Liver (tissue), 9 donors: ENCODE data around the gene WWC2. TPM values are rescaled to one million over a fixed set of nuclear protein-coding genes. Genes with fewer than 3 reads are reported as not detected.

ENCODE experiments used
- DNase-seq: peaks from one replicate; pipeline ENCODE4 v3.0.0-alpha.2; 2017; ENCODE audit warnings: low spot score
- H3K27ac ChIP-seq, 2 donors: one replicate each; pipeline ENCODE4 v1.7.0; 2013; ENCODE audit warnings: inconsistent platforms in 2 of 2, low read length in 2 of 2, control low read depth in 1 of 2, low read depth in 1 of 2, mild to moderate bottlenecking in 1 of 2
- H3K27me3 ChIP-seq, 4 donors: one replicate each; pipeline versions ENCODE4 v1.6.1 to v1.7.0; 2013; ENCODE audit warnings: low read length in 3 of 4, inconsistent platforms in 1 of 4, mild to moderate bottlenecking in 1 of 4, moderate library complexity in 1 of 4; ENCODE audit not compliant: control insufficient read depth in 4 of 4, insufficient read depth in 4 of 4
- H3K36me3 ChIP-seq, 4 donors: one replicate each; pipeline versions ENCODE4 v1.6.1 to v1.7.0; 2013; ENCODE audit warnings: low read length in 3 of 4, mild to moderate bottlenecking in 3 of 4, low read depth in 1 of 4, moderate library complexity in 1 of 4; ENCODE audit not compliant: control insufficient read depth in 4 of 4, insufficient read depth in 3 of 4
- H3K4me1 ChIP-seq, 4 donors: one replicate each; pipeline versions ENCODE4 v1.6.1 to v1.7.0; 2013; ENCODE audit warnings: low read length in 3 of 4, mild to moderate bottlenecking in 3 of 4, moderate library complexity in 1 of 4; ENCODE audit not compliant: control insufficient read depth in 4 of 4, insufficient read depth in 4 of 4
- H3K4me3 ChIP-seq, 3 donors: one replicate each; pipeline versions ENCODE4 v1.6.1 to v1.7.0; 2013; ENCODE audit warnings: low read length in 3 of 3, control low read depth in 1 of 3, low read depth in 1 of 3, mild to moderate bottlenecking in 1 of 3
- H3K9ac ChIP-seq, 2 donors: one replicate each; pipeline ENCODE4 v1.7.0; 2013; ENCODE audit warnings: low read length in 2 of 2, mild to moderate bottlenecking in 2 of 2, moderate library complexity in 2 of 2, control low read depth in 1 of 2, low read depth in 1 of 2
- H3K9me3 ChIP-seq, 4 donors: one replicate each; pipeline versions ENCODE4 v1.6.1 to v1.7.0; 2013; ENCODE audit warnings: low read length in 3 of 4; ENCODE audit not compliant: control insufficient read depth in 4 of 4
- CTCF ChIP-seq: fragments of 150-350 bp; IDR thresholded peaks from 2 replicates; pipeline ENCODE4 v1.5.1; 2017; ENCODE audit warnings: improper control_type of control experiment, low read depth, low read length; ENCODE audit not compliant: missing input control
- FOXA1 ChIP-seq: IDR thresholded peaks from 2 replicates; pipeline ENCODE4 v1.6.1; 2016; ENCODE audit warnings: antibody characterized with exemption
- FOXA2 ChIP-seq: IDR thresholded peaks from 2 replicates; pipeline ENCODE4 v1.6.1; 2016; ENCODE audit warnings: antibody characterized with exemption
- GABPA ChIP-seq, 2 donors: IDR thresholded peaks in 1 of 2; conservative IDR thresholded peaks in 1 of 2; 2 replicates each; pipeline ENCODE4 v1.6.1; 2016; ENCODE audit warnings: antibody characterized with exemption in 2 of 2, mild to moderate bottlenecking in 1 of 2, moderate library complexity in 1 of 2
- HNF4G ChIP-seq: IDR thresholded peaks from 2 replicates; pipeline ENCODE4 v1.6.1; 2016; ENCODE audit warnings: antibody characterized with exemption
- JUND ChIP-seq, 2 donors: IDR thresholded peaks; 2 replicates each; pipeline ENCODE4 v1.6.1; 2016; ENCODE audit warnings: antibody characterized with exemption in 2 of 2
- NR2F2 ChIP-seq: IDR thresholded peaks from 2 replicates; pipeline ENCODE4 v1.6.1; 2016; ENCODE audit warnings: antibody characterized with exemption
- RAD21 ChIP-seq, 2 donors: IDR thresholded peaks; 2 replicates each; pipeline ENCODE4 v1.6.1; 2016; ENCODE audit warnings: antibody characterized with exemption in 2 of 2, mild to moderate bottlenecking in 2 of 2
- REST ChIP-seq: IDR thresholded peaks from 2 replicates; pipeline ENCODE4 v1.6.1; 2016; ENCODE audit warnings: antibody characterized with exemption, mild to moderate bottlenecking
- RXRA ChIP-seq, 2 donors: IDR thresholded peaks; 2 replicates each; pipeline ENCODE4 v1.6.1; 2017 to 2018; ENCODE audit warnings: antibody characterized with exemption in 2 of 2, mild to moderate bottlenecking in 1 of 2
- TAF1 ChIP-seq: conservative IDR thresholded peaks from 2 replicates; pipeline ENCODE4 v1.6.1; 2016; ENCODE audit warnings: antibody characterized with exemption, mild to moderate bottlenecking
- YY1 ChIP-seq: IDR thresholded peaks from 2 replicates; pipeline ENCODE4 v1.6.1; 2016; ENCODE audit warnings: antibody characterized with exemption, mild to moderate bottlenecking
- WGBS: extraction: QIAGEN DNeasy Blood & Tissue Kit; methylation state at CpG from one replicate; pipeline ENCODE4 v1.1.7; 2013; 5-methylcytosine and 5-hydroxymethylcytosine counted together
- polyA plus RNA-seq, 2 donors: library from polyadenylated mRNA; stranded (reverse) in 1 of 2; unstranded in 1 of 2; fragments of 200-250 nt in 1 of 2; fragments of >200 nt in 1 of 2; fragmentation: Nextera tagmentation in 1 of 2; extraction: Ambion mirVana in 1 of 2; gene quantifications; one replicate each; pipeline versions ENCODE4 v1.2.1 to v1.2.3, GENCODE V29; 2013 to 2015
- total RNA-seq, 2 donors: library from RNA; depleted of rRNA; stranded (reverse); fragments of >200 nt; gene quantifications; one replicate each; pipeline ENCODE4 v1.2.3, GENCODE V29; 2014
- TF ChIP-seq, protein P1 (sequence below): IDR thresholded peaks from 2 replicates; pipeline ENCODE4 v1.6.1; 2016; ENCODE audit warnings: antibody characterized with exemption
- donor health status: healthy.
- donor health status: healthy.
- donor health status: healthy.
- donor health status: healthy.
- donor health status: healthy.

Gene WWC2
- total and polyA plus RNA-seq, 4 donors = 8.6 to 60.1 (median 13.3) TPM

GRCh38 chr4:183337833-183338232, 238.8 kb downstream of the WWC2 start:
- Histone ChIP-seq H3K36me3 (no peaks in the 10 kb centered on the region), H3K27ac (no peak overlapping the region), H3K9ac (no peak overlapping the region), H3K4me1 (no peaks in the 10 kb centered on the region), H3K9me3 (no peaks in the 10 kb centered on the region), H3K27me3 (no peaks in the 10 kb centered on the region), H3K4me3 (no peak overlapping the region)
- 88% methylated on average over 7 of the region's 7 CpGs for WGBS
- peak; percentile 22 for DNase-seq
- TF ChIP-seq GABPA (IDR thresholded peaks at IDR 0.05 in 1 of 2, conservative IDR thresholded peaks at IDR 0.05 in 1 of 2) = no peak

- TF ChIP-seq, protein P1, sequence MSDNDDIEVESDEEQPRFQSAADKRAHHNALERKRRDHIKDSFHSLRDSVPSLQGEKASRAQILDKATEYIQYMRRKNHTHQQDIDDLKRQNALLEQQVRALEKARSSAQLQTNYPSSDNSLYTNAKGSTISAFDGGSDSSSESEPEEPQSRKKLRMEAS = no peak
- TF ChIP-seq TAF1 = no peak
- TF ChIP-seq REST = no peak
- TF ChIP-seq NR2F2 = no peak
- no peak for TF ChIP-seq HNF4G
- no peak for TF ChIP-seq YY1
- no peak for TF ChIP-seq FOXA1
- TF ChIP-seq RAD21 (IDR thresholded peaks at IDR 0.05) = no peak
- TF ChIP-seq CTCF = no peak
- TF ChIP-seq JUND (IDR thresholded peaks at IDR 0.05) = no peak
- no peak for TF ChIP-seq FOXA2
- no peak for TF ChIP-seq RXRA (IDR thresholded peaks at IDR 0.05)
- no peak overlapping the region for H3K4me3 ChIP-seq
- H3K9ac ChIP-seq = no peak overlapping the region
- no peak overlapping the region for H3K27ac ChIP-seq
- no peaks in the 10 kb centered on the region for H3K36me3 ChIP-seq
- 30% methylated on average over 40 of the region's 40 CpGs for WGBS
- no peaks in the 10 kb centered on the region for H3K4me1 ChIP-seq
- no peak for DNase-seq
- no peaks in the 10 kb centered on the region for H3K9me3 ChIP-seq
- H3K27me3 ChIP-seq = no peaks in the 10 kb centered on the region
Observed at GRCh38 chr4:183342541-183343533, 243.8 kb downstream of the WWC2 start.
